Heart left ventricle (tissue), 13 donors: Measurements from ENCODE around the gene RGS6.

ENCODE experiments used
- CTCF ChIP-seq, 12 donors: fragments of 200-600 bp; sonication (generic) in 4 of 12; IDR thresholded peaks; one replicate each; pipeline versions ENCODE4 v1.5.0 to v1.8.0; 2018 to 2022; ENCODE audit warnings: antibody characterized with exemption in 12 of 12, mild to moderate bottlenecking in 5 of 12
- POLR2A ChIP-seq, 2 donors: fragments of 450-650 bp; IDR thresholded peaks; one replicate each; pipeline ENCODE4 v1.6.1; 2017; ENCODE audit warnings: antibody characterized with exemption in 2 of 2, mild to moderate bottlenecking in 2 of 2, moderate library complexity in 2 of 2
- donor health status: ischemic (EF 13 %, LVEDD 7.1; RV severe dilation, severe dysfunction).
- donor health status: DM: no; HTN: yes; CAD: no.
- donor health status: DM: no; HTN: no; CAD: no.
- donor health status: ischemic (EF 25% LVEDD 6.9; RV normal size, moderate dysfunction).
- donor health status: ischemic (EF 25% LVEDD 5.7; RV mildly dilated, moderate dysfunction).
- donor health status: ischemic (EF 35%, LVEDD 5.7; RV mildly dilated, moderate dysfunction).
- donor health status: nonischemic (EF 11% LVEDD 7.7; RV severe dilation, severe dysfunction).
- donor health status: DM: yes; HTN: yes; CAD: no.
- donor health status: PGD.
- donor health status: ischemic (EF 29% LVEDD 5.4; RV normal size, mild dysfunction).
- donor health status: nonischemic (EF 23%, LVEDD 6.1; RV moderate dilation, normal function).

DNA sequence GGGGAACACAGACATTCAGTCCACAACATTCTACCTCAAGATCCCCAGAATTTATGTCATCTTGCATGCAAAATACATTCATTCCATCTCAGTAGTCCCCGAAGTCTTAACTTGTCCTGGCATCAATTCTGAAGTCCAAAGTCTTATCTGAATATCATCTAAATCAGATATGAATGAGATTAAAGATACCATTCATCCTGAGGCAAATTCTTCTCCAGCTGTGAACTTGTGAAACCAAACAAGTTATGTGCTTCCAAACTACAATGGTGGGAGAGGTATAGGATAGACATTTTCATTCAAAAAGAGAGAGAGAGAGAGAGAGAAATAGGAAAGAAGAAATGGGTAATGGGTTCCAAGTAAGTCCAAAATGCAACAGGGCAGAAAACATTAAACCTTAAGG lies 571.0 kb downstream of the RGS6 start:
- TF ChIP-seq CTCF (IDR thresholded peaks at IDR 0.05) (no peak), POLR2A (IDR thresholded peaks at IDR 0.05) (no peak)
